Activated T-helper 2 cell treated with anti-CD3 and anti-CD28 coated beads, Interferon-gamma antibody, Interleukin-2, Interleukin-4, amounts not matched to agents 10 μg/mL and 5 μg/mL and 100 μg/mL, durations not matched to agents 14 hours and 24 hours and 36 hours (primary cell): Measurements from ENCODE around the gene RBBP8NL. TPM values are rescaled to one million over a fixed set of nuclear protein-coding genes. Genes with fewer than 3 reads are reported as not detected.

Experiments
- DNase-seq: peaks from one replicate; pipeline ENCODE4 v3.0.0; 2021; ENCODE audit warnings: low spot score
- H3K27ac Mint-ChIP-seq: one replicate; pipeline ENCODE4 v1.8.0; 2021; ENCODE audit warnings: mixed read lengths
- H3K27me3 Mint-ChIP-seq: one replicate; pipeline ENCODE4 v1.8.0; 2021; ENCODE audit warnings: low read depth, mixed read lengths
- H3K36me3 Mint-ChIP-seq: one replicate; pipeline ENCODE4 v1.8.0; 2021; ENCODE audit warnings: low read depth, mixed read lengths
- H3K4me1 Mint-ChIP-seq: one replicate; pipeline ENCODE4 v1.8.0; 2021; ENCODE audit warnings: low read depth, mixed read lengths
- H3K4me3 Mint-ChIP-seq: one replicate; pipeline ENCODE4 v1.8.0; 2021; ENCODE audit warnings: low read depth, mild to moderate bottlenecking, moderate library complexity, mixed read lengths
- H3K9me3 Mint-ChIP-seq: one replicate; pipeline ENCODE4 v1.8.0; 2021; ENCODE audit warnings: mixed read lengths
- intact Hi-C: fragments of 100-400 bp; cut with micrococcal nuclease; formaldehyde crosslinking; loops from one replicate; pipeline ENCODE4 v1.15.1; 2023
- total RNA-seq: library from RNA; stranded (reverse); gene quantifications from 2 replicates; pipeline ENCODE4 v1.2.3, GENCODE V29; 2022

RBBP8NL gene
- total RNA-seq, 1 donor from 2014 or later = not detected

GRCh38 chr20:62446481-62446880, 19.1 kb upstream of the RBBP8NL start:
- no peaks in the 10 kb centered on the region for H3K36me3 Mint-ChIP-seq
- no peaks in the 10 kb centered on the region for H3K4me1 Mint-ChIP-seq
- H3K9me3 Mint-ChIP-seq = no peaks in the 10 kb centered on the region
- intact Hi-C loops = no loop called here
- no peak overlapping the region for H3K4me3 Mint-ChIP-seq
- no peak overlapping the region for H3K27ac Mint-ChIP-seq
- DNase-seq = no peak
- no peaks in the 10 kb centered on the region for H3K27me3 Mint-ChIP-seq

GRCh38 chr20:62445553-62446340, 18.4 kb upstream of the RBBP8NL start:
- H3K4me1 Mint-ChIP-seq = no peaks in the 10 kb centered on the region
- no peak for DNase-seq
- no peaks in the 10 kb centered on the region for H3K36me3 Mint-ChIP-seq
- no peak overlapping the region for H3K4me3 Mint-ChIP-seq
- H3K27ac Mint-ChIP-seq = no peak overlapping the region
- intact Hi-C loops = no loop called here
- no peaks in the 10 kb centered on the region for H3K27me3 Mint-ChIP-seq
- no peaks in the 10 kb centered on the region for H3K9me3 Mint-ChIP-seq

GRCh38 chr20:62444286-62444685, 16.9 kb upstream of the RBBP8NL start:
- H3K4me3 Mint-ChIP-seq = no peak overlapping the region
- H3K27ac Mint-ChIP-seq = no peak overlapping the region
- H3K9me3 Mint-ChIP-seq = no peaks in the 10 kb centered on the region
- intact Hi-C loops = no loop called here
- H3K36me3 Mint-ChIP-seq = no peaks in the 10 kb centered on the region
- no peak for DNase-seq
- H3K4me1 Mint-ChIP-seq = no peaks in the 10 kb centered on the region
- no peaks in the 10 kb centered on the region for H3K27me3 Mint-ChIP-seq

- Mint-ChIP-seq H3K9me3 (no peaks in the 10 kb centered on the region), H3K4me1 (no peaks in the 10 kb centered on the region)
- intact Hi-C loops = no loop called here
Measured at GRCh38 chr20:62441987-62442539, 14.7 kb upstream of the RBBP8NL start.

GRCh38 chr20:62439218-62439617, 11.9 kb upstream of the RBBP8NL start:
- intact Hi-C loops = no loop called here
- H3K9me3 Mint-ChIP-seq = no peaks in the 10 kb centered on the region
- H3K4me3 Mint-ChIP-seq = no peak overlapping the region
- H3K36me3 Mint-ChIP-seq = no peaks in the 10 kb centered on the region
- no peaks in the 10 kb centered on the region for H3K4me1 Mint-ChIP-seq
- no peak for DNase-seq
- H3K27ac Mint-ChIP-seq = no peak overlapping the region
- H3K27me3 Mint-ChIP-seq = peaks cover 10% of the 10 kb centered on the region

More at GRCh38 chr20:62441987-62442539, 14.7 kb upstream of the RBBP8NL start:
- Mint-ChIP-seq H3K27ac (no peak overlapping the region), H3K4me3 (no peak overlapping the region), H3K36me3 (no peaks in the 10 kb centered on the region), H3K27me3 (no peaks in the 10 kb centered on the region)
- no peak for DNase-seq

GRCh38 chr20:62437927-62438326, 10.6 kb upstream of the RBBP8NL start:
- Mint-ChIP-seq H3K27ac (no peak overlapping the region), H3K4me1 (no peaks in the 10 kb centered on the region), H3K4me3 (no peak overlapping the region), H3K36me3 (no peaks in the 10 kb centered on the region), H3K27me3 (peaks cover 17% of the 10 kb centered on the region), H3K9me3 (no peaks in the 10 kb centered on the region)
- intact Hi-C loops = no loop called here
- DNase-seq = no peak

GRCh38 chr20:62437496-62437895, 10.2 kb upstream of the RBBP8NL start:
- no peak overlapping the region for H3K27ac Mint-ChIP-seq
- no peaks in the 10 kb centered on the region for H3K36me3 Mint-ChIP-seq
- DNase-seq = no peak
- no peak overlapping the region for H3K4me3 Mint-ChIP-seq
- H3K27me3 Mint-ChIP-seq = peaks cover 17% of the 10 kb centered on the region
- H3K4me1 Mint-ChIP-seq = no peaks in the 10 kb centered on the region
- intact Hi-C loops = no loop called here
- H3K9me3 Mint-ChIP-seq = no peaks in the 10 kb centered on the region

- no peak overlapping the region for H3K27ac Mint-ChIP-seq
- intact Hi-C loops = no loop called here
- peaks cover 17% of the 10 kb centered on the region for H3K27me3 Mint-ChIP-seq
- no peaks in the 10 kb centered on the region for H3K36me3 Mint-ChIP-seq
- no peak overlapping the region for H3K4me3 Mint-ChIP-seq
- no peak for DNase-seq
- H3K9me3 Mint-ChIP-seq = no peaks in the 10 kb centered on the region
- H3K4me1 Mint-ChIP-seq = no peaks in the 10 kb centered on the region
Measured at GRCh38 chr20:62436692-62437091, 9.4 kb upstream of the RBBP8NL start.

GRCh38 chr20:62433658-62434497, 6.5 kb upstream of the RBBP8NL start:
- Mint-ChIP-seq H3K27ac (no peak overlapping the region), H3K4me1 (no peaks in the 10 kb centered on the region), H3K9me3 (no peaks in the 10 kb centered on the region), H3K4me3 (no peak overlapping the region), H3K27me3 (peaks cover 17% of the 10 kb centered on the region), H3K36me3 (no peaks in the 10 kb centered on the region)
- intact Hi-C loops = no loop called here
- no peak for DNase-seq

- Mint-ChIP-seq H3K4me1 (no peaks in the 10 kb centered on the region), H3K27ac (no peak overlapping the region), H3K36me3 (no peaks in the 10 kb centered on the region), H3K4me3 (no peak overlapping the region), H3K27me3 (peaks cover 17% of the 10 kb centered on the region), H3K9me3 (no peaks in the 10 kb centered on the region)
- intact Hi-C loops = no loop called here
- DNase-seq = no peak
Measured at GRCh38 chr20:62430866-62431447, 3.6 kb upstream of the RBBP8NL start.

- no peaks in the 10 kb centered on the region for H3K4me1 Mint-ChIP-seq
- no peaks in the 10 kb centered on the region for H3K36me3 Mint-ChIP-seq
- H3K27me3 Mint-ChIP-seq = peaks cover 17% of the 10 kb centered on the region
Measured at GRCh38 chr20:62430311-62430853, 3.0 kb upstream of the RBBP8NL start.

GRCh38 chr20:62429455-62430310, 2.3 kb upstream of the RBBP8NL start:
- no peak overlapping the region for H3K27ac Mint-ChIP-seq
- no peak overlapping the region for H3K4me3 Mint-ChIP-seq
- no peak for DNase-seq
- no peaks in the 10 kb centered on the region for H3K4me1 Mint-ChIP-seq
- peaks cover 12% of the 10 kb centered on the region for H3K27me3 Mint-ChIP-seq
- intact Hi-C loops = no loop called here
- H3K9me3 Mint-ChIP-seq = no peaks in the 10 kb centered on the region
- no peaks in the 10 kb centered on the region for H3K36me3 Mint-ChIP-seq

More at GRCh38 chr20:62430311-62430853, 3.0 kb upstream of the RBBP8NL start:
- Mint-ChIP-seq H3K9me3 (no peaks in the 10 kb centered on the region), H3K27ac (no peak overlapping the region), H3K4me3 (no peak overlapping the region)
- intact Hi-C loops = no loop called here
- no peak for DNase-seq
